Prostate gland (tissue), 2 donors: ENCODE measurements around the gene OR8S1.

Experiments
- CTCF ChIP-seq, 4 experiments: fragments of 200-600 bp in 2 of 4; fragments of 450-650 bp in 2 of 4; sonication (generic) in 2 of 4; IDR thresholded peaks; 1 replicate in 3 of 4; 2 replicates in 1 of 4; pipeline ENCODE4 v1.5.1; 2016 to 2019; ENCODE audit warnings: antibody characterized with exemption in 4 of 4, mild to moderate bottlenecking in 2 of 4, moderate library complexity in 2 of 4
- POLR2A ChIP-seq: fragments of 450-650 bp; IDR thresholded peaks from one replicate; pipeline ENCODE4 v1.6.1; 2016; ENCODE audit warnings: antibody characterized with exemption, mild to moderate bottlenecking
- POLR2AphosphoS5 ChIP-seq: sonication (generic); formaldehyde crosslinking; IDR thresholded peaks from one replicate; pipeline ENCODE4 v1.6.1; 2017; ENCODE audit warnings: antibody characterized with exemption

- TF ChIP-seq CTCF (IDR thresholded peaks at IDR 0.05): no peak
- no peak for TF ChIP-seq POLR2A
- no peak for TF ChIP-seq POLR2AphosphoS5
Measured at GRCh38 chr12:48508987-48509386, 16.4 kb upstream of the OR8S1 start.
